NCI-H2081 treated with DMSO at 0.1 percent for 48 hours (cell line): ENCODE measurements around the gene BBS12.

ENCODE experiments used
- DNase-seq: peaks from one replicate; lab custom pipeline; 2025; lab: John Stamatoyannopoulos, UW

BBS12 gene

GRCh38 chr4:122715221-122715620 is 17.3 kb upstream of the BBS12 start:
- no peak for DNase-seq

GRCh38 chr4:122716825-122717448 is 15.6 kb upstream of the BBS12 start:
- no peak for DNase-seq

- DNase-seq = no peak
These were observed 14.2 kb upstream of the BBS12 start for GRCh38 chr4:122718281-122718680.

GRCh38 chr4:122722256-122722655 is 10.2 kb upstream of the BBS12 start:
- no peak for DNase-seq

- DNase-seq = no peak
These were observed 3.6 kb upstream of the BBS12 start for GRCh38 chr4:122728856-122729255.

GRCh38 chr4:122731676-122732075 is 828 bp upstream of the BBS12 start:
- DNase-seq = no peak

- no peak for DNase-seq
These were observed 1.2 kb downstream of the BBS12 start for GRCh38 chr4:122733787-122734120.

- no peak for DNase-seq
These were observed 6.7 kb downstream of the BBS12 start for GRCh38 chr4:122739174-122739573.

GRCh38 chr4:122742933-122743829 is 10.7 kb downstream of the BBS12 start:
- no peak for DNase-seq

- DNase-seq = no peak
These were observed 11.7 kb downstream of the BBS12 start for GRCh38 chr4:122744229-122744628.

GRCh38 chr4:122746485-122746965 is 14.0 kb downstream of the BBS12 start:
- DNase-seq = no peak

- no peak for DNase-seq
These were observed 14.6 kb downstream of the BBS12 start for GRCh38 chr4:122747068-122747467.

- DNase-seq = no peak
These were observed 15.4 kb downstream of the BBS12 start for GRCh38 chr4:122747883-122748282.

- no peak for DNase-seq
These were observed 17.4 kb downstream of the BBS12 start for GRCh38 chr4:122749704-122750454.

- no peak for DNase-seq
These were observed 23.2 kb downstream of the BBS12 start for GRCh38 chr4:122755675-122756074.

- DNase-seq = no peak
These were observed 25.5 kb downstream of the BBS12 start for GRCh38 chr4:122758033-122758432.

- no peak for DNase-seq
These were observed 27.3 kb downstream of the BBS12 start for GRCh38 chr4:122759639-122760310.

- no peak for DNase-seq
These were observed 30.0 kb downstream of the BBS12 start for GRCh38 chr4:122762520-122762919.

- DNase-seq = no peak
These were observed 30.6 kb downstream of the BBS12 start for GRCh38 chr4:122762966-122763716.

- DNase-seq = no peak
These were observed 31.7 kb downstream of the BBS12 start for GRCh38 chr4:122764071-122764820.

- no peak for DNase-seq
These were observed 32.3 kb downstream of the BBS12 start for GRCh38 chr4:122764821-122765215.
